IPS DF 6.9 (cell line): ENCODE measurements around the gene TMED9.

Source experiments
- DNase-seq: peaks from one replicate; pipeline ENCODE4 v3.0.0-alpha.2; 2013; ENCODE audit warnings: low read depth, low spot score
- H3K27ac ChIP-seq: one replicate; pipeline ENCODE4 v1.5.1; 2013; ENCODE audit warnings: low read length, control low read depth
- H3K27me3 ChIP-seq: 2 replicates; pipeline ENCODE4 v1.6.1; 2013; ENCODE audit warnings: mild to moderate bottlenecking, low read length; ENCODE audit not compliant: control insufficient read depth, insufficient read depth
- H3K36me3 ChIP-seq: 2 replicates; pipeline ENCODE4 v1.6.1; 2013; ENCODE audit warnings: low read length; ENCODE audit not compliant: control insufficient read depth, insufficient read depth
- H3K4me1 ChIP-seq: 2 replicates; pipeline ENCODE4 v1.6.1; 2013; ENCODE audit warnings: low read length; ENCODE audit not compliant: control insufficient read depth, insufficient read depth
- H3K4me3 ChIP-seq: 2 replicates; pipeline ENCODE4 v1.5.1; 2013; ENCODE audit warnings: mild to moderate bottlenecking, low read length
- H3K9me3 ChIP-seq: 2 replicates; pipeline ENCODE4 v1.6.1; 2013; ENCODE audit warnings: low read length, inconsistent platforms; ENCODE audit not compliant: control insufficient read depth, insufficient read depth
- WGBS: extraction: QIAGEN DNeasy Blood & Tissue Kit; methylation state at CpG from one replicate; pipeline ENCODE4 v1.1.7; 2013; ENCODE audit warnings: mixed read lengths, missing lambda C conversion rate; ENCODE audit not compliant: insufficient read length, insufficient coverage; 5-methylcytosine and 5-hydroxymethylcytosine counted together

TMED9 gene

DNA sequence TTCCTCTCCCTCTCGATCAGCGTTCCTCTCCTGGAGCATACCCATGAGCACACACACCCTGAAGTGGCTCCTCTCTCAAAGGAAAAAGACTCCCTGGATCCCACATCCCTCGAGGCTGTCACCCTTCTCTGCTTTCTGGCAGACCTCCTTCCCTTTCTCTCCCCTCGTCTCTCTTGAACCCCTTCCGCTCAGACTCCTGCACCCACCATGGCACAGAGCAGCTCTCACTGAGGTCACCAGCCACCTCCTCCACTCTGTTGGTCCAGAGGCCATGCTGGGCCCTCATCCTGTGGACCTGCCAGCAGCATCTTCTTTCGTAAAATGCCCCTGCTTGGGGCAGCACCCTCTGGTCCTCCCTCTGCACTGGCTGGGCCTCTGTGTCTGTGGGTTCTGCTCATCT, 13.7 kb downstream of the TMED9 start:
- Histone ChIP-seq H3K27ac (no peak overlapping the region), H3K36me3 (peaks cover 5% of the 10 kb centered on the region; the same call in 1 of the 2 replicates), H3K27me3 (no peaks in the 10 kb centered on the region), H3K4me3 (no peak overlapping the region), H3K9me3 (no peaks in the 10 kb centered on the region), H3K4me1 (peaks cover 3% of the 10 kb centered on the region)
- DNase-seq: no peak
- no CpG with 5 or more reads among the region's 6 CpGs for WGBS

DNA sequence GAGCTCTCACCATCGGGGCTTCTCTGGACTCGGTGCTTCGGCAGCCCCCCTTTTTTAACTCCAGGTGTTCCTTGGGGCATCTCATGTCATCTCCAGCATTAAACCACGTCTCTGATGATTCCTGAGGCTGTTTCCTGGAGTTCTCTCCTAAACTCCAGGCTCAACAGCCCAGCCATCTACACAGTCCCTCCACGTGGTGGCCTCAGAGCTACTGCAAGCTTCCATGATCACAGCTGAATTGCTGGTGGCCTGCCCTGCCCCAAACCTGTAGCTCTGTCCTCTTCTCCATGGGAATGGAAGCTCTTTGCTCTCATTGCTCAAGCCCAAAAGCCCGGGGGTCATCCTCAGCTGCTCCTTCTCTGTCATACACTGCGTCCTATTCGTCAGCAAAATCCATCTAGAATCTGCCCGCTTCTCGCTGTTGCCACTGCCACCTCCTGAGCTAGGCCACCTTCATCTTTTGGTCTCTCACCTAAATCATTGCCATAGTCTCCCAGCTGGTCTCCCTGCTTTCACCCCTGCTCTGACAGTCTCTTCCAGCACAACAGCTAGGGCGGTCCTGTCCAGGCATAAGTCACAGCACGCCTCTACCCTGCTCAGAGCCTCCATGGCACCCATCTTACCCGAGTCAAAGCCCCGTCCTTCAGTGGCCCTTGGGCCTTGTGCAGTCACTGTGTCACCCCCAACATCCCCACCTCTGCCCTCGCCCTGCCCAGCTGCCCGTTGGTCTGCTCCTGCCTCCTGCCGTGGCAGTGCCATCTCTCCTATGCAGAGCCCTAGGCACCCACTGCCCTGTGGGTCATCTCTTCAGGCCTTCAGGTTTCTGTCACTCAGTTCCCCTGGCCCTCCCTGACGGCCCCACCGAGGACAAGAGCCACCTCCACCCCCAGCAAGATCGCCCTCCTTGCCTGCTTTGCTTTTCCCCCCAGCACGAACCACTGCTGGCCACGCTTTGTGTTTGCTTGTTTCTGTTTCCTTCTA, 14.4 kb downstream of the TMED9 start:
- peaks cover 3% of the 10 kb centered on the region for H3K4me1 ChIP-seq
- no peak for DNase-seq

DNA sequence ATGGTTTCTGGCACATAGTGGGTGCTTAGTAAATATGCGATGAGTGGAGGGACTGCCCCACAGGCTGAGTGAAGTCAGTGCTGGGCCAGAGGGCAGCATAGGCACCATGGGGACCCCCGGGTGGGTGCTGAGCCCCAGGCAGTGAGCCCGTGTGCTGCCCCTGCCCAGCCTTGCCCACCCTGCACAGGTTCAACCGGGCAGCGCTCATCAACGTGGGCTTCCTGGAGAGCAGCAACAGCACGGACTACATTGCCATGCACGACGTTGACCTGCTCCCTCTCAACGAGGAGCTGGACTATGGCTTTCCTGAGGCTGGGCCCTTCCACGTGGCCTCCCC, 15.1 kb downstream of the TMED9 start:
- no peak overlapping the region for H3K4me3 ChIP-seq
- no CpG with 5 or more reads among the region's 11 CpGs for WGBS
- DNase-seq: no peak
- peaks cover 5% of the 10 kb centered on the region; the same call in 1 of the 2 replicates for H3K36me3 ChIP-seq
- H3K27me3 ChIP-seq: no peaks in the 10 kb centered on the region
- H3K27ac ChIP-seq: no peak overlapping the region
- H3K9me3 ChIP-seq: no peaks in the 10 kb centered on the region
- peaks cover 3% of the 10 kb centered on the region for H3K4me1 ChIP-seq

More for the DNA sequence above, 14.4 kb downstream of the TMED9 start:
- no CpG with 5 or more reads among the region's 22 CpGs for WGBS
- Histone ChIP-seq H3K4me3 (no peak overlapping the region), H3K27ac (no peak overlapping the region), H3K27me3 (no peaks in the 10 kb centered on the region), H3K9me3 (no peaks in the 10 kb centered on the region), H3K36me3 (peaks cover 5% of the 10 kb centered on the region; the same call in 1 of the 2 replicates)

DNA sequence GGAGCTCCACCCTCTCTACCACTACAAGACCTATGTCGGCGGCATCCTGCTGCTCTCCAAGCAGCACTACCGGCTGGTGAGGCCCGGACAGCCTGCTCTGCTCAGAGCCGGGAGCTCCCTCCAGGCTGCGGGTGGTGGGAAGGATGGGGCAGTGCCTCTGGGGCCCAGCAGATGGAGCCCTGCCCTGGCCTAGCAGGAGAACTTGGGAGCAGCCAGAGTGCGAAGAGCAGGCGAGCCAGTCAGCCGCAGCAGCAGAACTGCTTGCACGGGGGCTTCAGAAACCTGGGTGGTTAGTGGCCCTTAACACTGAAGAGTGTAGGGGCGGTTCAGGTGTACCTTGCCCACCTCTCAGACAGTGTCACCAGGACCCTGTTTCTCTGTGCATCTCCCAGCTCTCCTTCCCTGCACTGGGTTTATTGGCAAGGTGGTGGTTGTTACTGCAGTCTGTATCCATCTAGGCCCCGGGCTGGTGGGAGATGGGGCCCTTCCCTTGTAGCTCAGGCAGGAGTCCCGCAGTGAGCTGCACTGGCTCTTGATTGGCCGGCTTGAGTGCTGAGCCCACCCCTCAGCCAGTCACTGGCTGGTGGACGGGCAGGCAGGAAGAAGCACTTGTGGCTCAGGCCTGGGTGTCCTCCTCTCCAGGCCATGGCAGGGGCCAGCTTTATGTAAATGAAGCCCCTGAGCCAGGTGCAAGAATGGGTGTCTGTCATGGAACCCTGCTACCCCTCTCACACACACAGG, 15.6 kb downstream of the TMED9 start:
- no CpG with 5 or more reads among the region's 15 CpGs for WGBS
- Histone ChIP-seq H3K36me3 (peaks cover 5% of the 10 kb centered on the region; the same call in 1 of the 2 replicates), H3K27ac (no peak overlapping the region)

DNA sequence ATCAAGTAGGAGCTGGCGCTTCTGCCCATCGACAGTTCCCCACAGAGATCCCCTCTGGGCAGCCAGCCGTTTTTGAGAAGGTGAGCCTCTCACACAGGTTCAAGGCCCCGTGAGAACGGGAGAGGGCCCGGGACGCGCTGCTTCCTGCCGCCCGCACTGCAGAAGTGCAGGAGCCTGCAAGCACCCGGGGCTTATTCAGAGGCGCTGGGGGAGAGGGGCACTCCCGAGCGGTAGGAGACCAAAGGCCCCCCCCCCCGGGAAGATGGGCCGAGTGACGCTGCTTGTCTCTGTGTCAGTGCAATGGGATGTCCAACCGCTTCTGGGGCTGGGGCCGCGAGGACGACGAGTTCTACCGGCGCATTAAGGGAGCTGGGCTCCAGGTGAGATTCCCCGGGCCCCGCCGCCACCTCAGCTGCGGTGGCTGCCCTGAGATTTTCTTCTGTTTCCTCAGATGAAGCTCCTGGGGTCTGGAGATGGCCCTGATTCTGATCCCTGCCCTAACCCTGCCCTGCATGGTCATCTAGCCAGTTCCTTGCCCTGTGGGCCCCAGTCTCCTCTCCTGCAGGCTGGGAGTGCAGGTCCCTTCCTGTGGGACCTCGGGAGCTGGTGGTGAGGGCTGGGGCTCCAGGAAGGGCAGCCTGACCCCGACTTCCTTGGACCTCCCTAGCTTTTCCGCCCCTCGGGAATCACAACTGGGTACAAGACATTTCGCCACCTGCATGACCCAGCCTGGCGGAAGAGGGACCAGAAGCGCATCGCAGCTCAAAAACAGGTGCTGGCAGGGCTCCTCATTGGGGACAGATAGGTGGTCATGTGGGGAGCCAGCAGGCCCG, 16.5 kb downstream of the TMED9 start:
- WGBS: no CpG with 5 or more reads among the region's 37 CpGs
- H3K27ac ChIP-seq: no peak overlapping the region
- H3K9me3 ChIP-seq: no peaks in the 10 kb centered on the region
- no peaks in the 10 kb centered on the region for H3K27me3 ChIP-seq
- peaks cover 3% of the 10 kb centered on the region for H3K4me1 ChIP-seq
- H3K36me3 ChIP-seq: peaks cover 5% of the 10 kb centered on the region; the same call in 1 of the 2 replicates
- DNase-seq: no peak
- H3K4me3 ChIP-seq: no peak overlapping the region

More for the DNA sequence above, 15.6 kb downstream of the TMED9 start:
- Histone ChIP-seq H3K4me3 (no peak overlapping the region), H3K27me3 (no peaks in the 10 kb centered on the region), H3K4me1 (peaks cover 3% of the 10 kb centered on the region), H3K9me3 (no peaks in the 10 kb centered on the region)
- peak; percentile 60 for DNase-seq

DNA sequence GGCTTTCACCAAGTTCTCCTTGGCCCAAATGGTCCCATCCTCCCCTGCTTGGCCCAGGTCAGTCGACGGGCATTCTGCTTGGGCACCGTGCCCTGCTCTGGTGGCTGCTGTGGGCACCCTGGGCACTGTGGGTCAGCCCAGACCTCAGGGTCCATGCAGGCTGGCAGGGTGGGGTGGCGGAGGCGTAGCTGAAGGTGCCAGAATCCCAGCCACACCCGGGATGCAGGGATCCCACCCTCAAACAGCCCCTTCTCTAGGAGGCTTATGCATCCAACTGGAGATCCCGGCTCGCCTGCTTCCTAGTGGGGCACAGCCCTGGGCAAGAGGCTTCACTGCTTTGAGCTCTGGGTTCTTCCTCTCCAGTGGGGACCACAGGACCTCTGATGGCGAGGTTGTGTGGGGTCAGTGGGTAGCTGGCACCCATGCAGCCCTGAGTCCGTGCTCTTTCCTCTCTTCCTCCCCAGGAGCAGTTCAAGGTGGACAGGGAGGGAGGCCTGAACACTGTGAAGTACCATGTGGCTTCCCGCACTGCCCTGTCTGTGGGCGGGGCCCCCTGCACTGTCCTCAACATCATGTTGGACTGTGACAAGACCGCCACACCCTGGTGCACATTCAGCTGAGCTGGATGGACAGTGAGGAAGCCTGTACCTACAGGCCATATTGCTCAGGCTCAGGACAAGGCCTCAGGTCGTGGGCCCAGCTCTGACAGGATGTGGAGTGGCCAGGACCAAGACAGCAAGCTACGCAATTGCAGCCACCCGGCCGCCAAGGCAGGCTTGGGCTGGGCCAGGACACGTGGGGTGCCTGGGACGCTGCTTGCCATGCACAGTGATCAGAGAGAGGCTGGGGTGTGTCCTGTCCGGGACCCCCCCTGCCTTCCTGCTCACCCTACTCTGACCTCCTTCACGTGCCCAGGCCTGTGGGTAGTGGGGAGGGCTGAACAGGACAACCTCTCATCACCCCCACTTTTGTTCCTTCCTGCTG, 17.4 kb downstream of the TMED9 start:
- Histone ChIP-seq H3K4me1 (peaks cover 3% of the 10 kb centered on the region), H3K9me3 (no peaks in the 10 kb centered on the region), H3K36me3 (peaks cover 5% of the 10 kb centered on the region; the same call in 1 of the 2 replicates), H3K27me3 (no peaks in the 10 kb centered on the region), H3K27ac (no peak overlapping the region), H3K4me3 (no peak overlapping the region)
- WGBS: no CpG with 5 or more reads among the region's 21 CpGs
- no peak for DNase-seq

DNA sequence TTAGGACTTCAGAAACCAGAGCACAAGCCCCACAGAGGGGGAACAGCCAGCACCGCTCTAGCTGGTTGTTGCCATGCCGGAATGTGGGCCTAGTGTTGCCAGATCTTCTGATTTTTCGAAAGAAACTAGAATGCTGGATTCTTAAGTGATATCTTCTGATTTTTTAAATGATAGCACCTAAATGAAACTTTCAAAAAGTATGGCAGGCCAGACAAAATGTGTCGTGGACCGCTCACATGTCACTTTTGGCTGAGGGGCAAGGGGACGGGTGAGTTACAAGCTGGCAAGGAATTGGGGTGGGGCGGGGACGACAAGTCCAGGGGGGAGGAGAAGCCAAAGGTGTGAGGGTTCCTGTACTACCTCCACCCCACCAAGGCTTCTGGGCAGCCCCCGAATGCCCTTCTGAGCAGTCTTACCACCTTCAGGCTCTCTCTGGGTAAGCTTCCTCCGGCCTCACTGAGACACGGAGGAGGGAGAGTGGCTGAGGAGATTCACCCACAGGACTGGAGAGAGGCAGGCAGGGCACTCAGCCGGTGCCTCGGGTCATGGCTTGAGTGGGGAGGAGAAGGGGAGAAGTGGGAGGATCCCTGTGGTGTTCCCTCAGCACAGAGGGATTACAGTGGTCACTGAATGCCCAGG, 18.2 kb downstream of the TMED9 start:
- Histone ChIP-seq H3K27ac (no peak overlapping the region), H3K9me3 (no peaks in the 10 kb centered on the region), H3K4me3 (no peak overlapping the region), H3K4me1 (peaks cover 3% of the 10 kb centered on the region), H3K36me3 (peaks cover 5% of the 10 kb centered on the region; the same call in 1 of the 2 replicates), H3K27me3 (no peaks in the 10 kb centered on the region)
- no CpG with 5 or more reads among the region's 13 CpGs for WGBS
- no peak for DNase-seq

DNA sequence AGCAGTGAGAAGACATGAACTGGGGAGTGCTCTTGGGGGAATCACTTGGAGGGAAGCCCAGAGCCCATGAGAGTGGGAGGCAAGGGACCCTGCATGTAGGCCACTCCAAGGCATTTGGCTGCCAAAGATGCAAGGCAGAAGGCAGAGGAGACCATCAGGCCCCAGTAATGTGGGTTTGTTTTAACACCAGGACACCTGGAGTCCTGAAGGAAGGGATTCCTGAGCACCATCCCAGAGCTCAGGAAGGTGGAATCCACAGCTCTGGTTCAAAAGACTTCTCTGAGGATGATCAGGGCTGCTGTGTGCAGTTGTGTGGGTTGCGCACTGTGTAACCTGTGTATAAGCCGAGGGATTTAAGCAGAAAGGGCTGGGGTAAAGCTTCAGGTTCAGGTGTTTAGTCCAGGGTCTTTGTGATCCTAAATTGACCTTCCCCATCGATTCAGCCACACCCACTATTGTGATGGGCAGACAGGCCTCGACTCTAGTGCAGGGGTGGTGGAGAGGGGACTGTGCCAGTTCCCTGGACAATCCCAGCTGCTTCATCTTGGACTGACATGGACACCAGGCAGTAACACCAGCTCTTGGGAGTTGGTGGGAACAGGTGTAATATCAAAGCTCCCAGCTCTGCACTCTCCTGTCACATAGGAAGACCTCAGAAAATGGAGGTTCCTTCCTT, 18.9 kb downstream of the TMED9 start:
- H3K4me1 ChIP-seq: peaks cover 3% of the 10 kb centered on the region
- H3K27ac ChIP-seq: no peak overlapping the region
- DNase-seq: no peak
- H3K9me3 ChIP-seq: no peaks in the 10 kb centered on the region
- no peaks in the 10 kb centered on the region for H3K27me3 ChIP-seq
- WGBS: no CpG with 5 or more reads among the region's 4 CpGs
- H3K4me3 ChIP-seq: no peak overlapping the region
- peaks cover 5% of the 10 kb centered on the region; the same call in 1 of the 2 replicates for H3K36me3 ChIP-seq
